Aorta (tissue), 5 donors: Measurements from ENCODE around the gene KAT2B. TPM values are rescaled to one million over a fixed set of nuclear protein-coding genes. Genes with fewer than 3 reads are reported as not detected.
A peak's percentile ranks its signal among the peaks of the same experiment; 100 is the strongest.

ENCODE experiments used
- ATAC-seq: fragments of 200-7000 bp; cut with Tn5 transposase; one replicate; pipeline ENCODE4 v1.9.1; 2022; ENCODE audit warnings: moderate library complexity; ENCODE audit not compliant: low FRiP score
- DNase-seq, 2 donors: peaks; one replicate each; pipeline ENCODE4 v3.0.0-alpha.2; 2020
- H3K27ac ChIP-seq, 2 donors: one replicate each; pipeline ENCODE4 v1.5.1; 2013; ENCODE audit warnings: low read length in 2 of 2, mild to moderate bottlenecking in 2 of 2, moderate library complexity in 2 of 2, control low read depth in 1 of 2, inconsistent platforms in 1 of 2, low read depth in 1 of 2
- H3K27me3 ChIP-seq, 2 donors: one replicate each; pipeline ENCODE4 v1.6.1; 2013; ENCODE audit warnings: control low read depth in 1 of 2, low read length in 1 of 2, mild to moderate bottlenecking in 1 of 2, moderate library complexity in 1 of 2; ENCODE audit not compliant: insufficient read depth in 2 of 2, control insufficient read depth in 1 of 2
- H3K36me3 ChIP-seq, 2 donors: one replicate each; pipeline ENCODE4 v1.6.1; 2013; ENCODE audit warnings: control low read depth in 1 of 2, low read length in 1 of 2, mild to moderate bottlenecking in 1 of 2; ENCODE audit not compliant: insufficient read depth in 2 of 2, control insufficient read depth in 1 of 2
- H3K4me1 ChIP-seq, 2 donors: one replicate each; pipeline ENCODE4 v1.6.1; 2013; ENCODE audit warnings: low read length in 2 of 2, control low read depth in 1 of 2, mild to moderate bottlenecking in 1 of 2, moderate library complexity in 1 of 2; ENCODE audit not compliant: insufficient read depth in 2 of 2, control insufficient read depth in 1 of 2
- H3K4me3 ChIP-seq, 2 donors: one replicate each; pipeline ENCODE4 v1.5.1; 2013; ENCODE audit warnings: low read length in 2 of 2, control low read depth in 1 of 2, mild to moderate bottlenecking in 1 of 2
- H3K9me3 ChIP-seq: one replicate; pipeline ENCODE4 v1.6.1; 2013; ENCODE audit warnings: mild to moderate bottlenecking, low read length; ENCODE audit not compliant: control insufficient read depth
- WGBS, 2 donors: extraction: QIAGEN DNeasy Blood & Tissue Kit; methylation state at CpG; one replicate each; pipeline ENCODE4 v1.1.7; 2013; 5-methylcytosine and 5-hydroxymethylcytosine counted together
- intact Hi-C, 2 donors: fragments of 100-400 bp; cut with DNase I; formaldehyde crosslinking; loops; one replicate each; pipeline versions ENCODE4 v1.14.2 to v1.15.0; 2022
- polyA plus RNA-seq, 2 donors: library from polyadenylated mRNA; stranded (reverse); fragments of 200-250 nt; gene quantifications; one replicate each; pipeline ENCODE4 v1.2.3, GENCODE V29; 2013
- total RNA-seq, 2 donors: library from RNA; stranded (reverse); fragmentation: NEBNext Ultra II Directional; extraction: Animal tissue kit (Norgen Biotek cat#: 25700); gene quantifications; one replicate each; pipeline ENCODE4 v1.2.1, GENCODE V29; 2021
- donor health status: healthy with polysubstance abuse.
- donor health status: Bipolar disorder and iron deficiency.
- donor health status: DM: no; HTN: no; CAD: no.
- donor health status: DM: no; HTN: no; CAD: no.
- donor health status: DM: yes; HTN: yes; CAD: no.

The KAT2B gene
- total and polyA plus RNA-seq, 4 donors: 20.6 to 54.2 (median 35.8) TPM

GRCh38 chr3:20074226-20075063 lies 34.2 kb downstream of the KAT2B start:
- ATAC-seq (no peak), DNase-seq (no peak)
- no peaks in the 10 kb centered on the region for H3K27me3 ChIP-seq
- WGBS, 2 donors: 91 to 93% methylated on average over 6 of the region's 6 CpGs
- H3K36me3 ChIP-seq: peaks cover 0 to 2% of the 10 kb centered on the region in 2 donors
- H3K9me3 ChIP-seq: no peaks in the 10 kb centered on the region
- H3K27ac ChIP-seq: no peak overlapping the region
- H3K4me1 ChIP-seq: no peaks in the 10 kb centered on the region
- intact Hi-C loops: no loop called here
- H3K4me3 ChIP-seq: no peak overlapping the region

- Histone ChIP-seq H3K4me3 (no peak overlapping the region), H3K27ac (no peak overlapping the region), H3K27me3 (no peaks in the 10 kb centered on the region), H3K9me3 (no peaks in the 10 kb centered on the region), H3K36me3 (peaks cover 0 to 2% of the 10 kb centered on the region in 2 donors), H3K4me1 (no peaks in the 10 kb centered on the region)
- 96 to 100% methylated on average over 5 of the region's 5 CpGs for WGBS, 2 donors
- DNase-seq (no peak), ATAC-seq (no peak)
- intact Hi-C loops: no loop called here
These were observed 35.0 kb downstream of the KAT2B start for GRCh38 chr3:20075197-20075596.

- Histone ChIP-seq H3K4me1 (peaks cover 3 to 5% of the 10 kb centered on the region in 2 donors), H3K27ac (no peak overlapping the region), H3K36me3 (peaks cover 0 to 2% of the 10 kb centered on the region in 2 donors), H3K27me3 (no peaks in the 10 kb centered on the region), H3K4me3 (no peak overlapping the region), H3K9me3 (no peaks in the 10 kb centered on the region)
- no peak for DNase-seq
- no peak for ATAC-seq
- intact Hi-C loops: no loop called here
- 75 to 76% methylated on average over 6 of the region's 6 CpGs for WGBS, 2 donors
These were observed 36.2 kb downstream of the KAT2B start for GRCh38 chr3:20076296-20076997.

DNA sequence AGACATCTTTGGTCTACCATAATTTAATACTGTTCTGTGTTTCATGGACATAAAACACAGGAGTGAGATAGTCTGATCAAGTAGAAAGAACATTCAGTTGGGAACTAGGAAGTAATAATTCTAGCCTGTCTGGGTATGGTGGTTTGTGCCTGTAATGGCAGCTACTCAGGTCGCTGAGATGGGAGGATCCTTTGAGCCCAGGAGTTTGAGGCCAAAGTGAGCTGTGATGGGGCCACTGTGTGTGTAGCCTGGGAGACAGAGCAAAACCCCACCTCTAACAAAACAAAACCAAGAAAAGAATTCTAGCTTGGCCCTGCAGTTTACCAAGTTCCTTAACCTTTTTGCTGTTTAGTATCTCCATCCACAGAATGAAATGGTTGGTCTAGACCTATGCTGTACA lies 36.8 kb downstream of the KAT2B start:
- H3K4me3 ChIP-seq: no peak overlapping the region
- 83 to 89% methylated on average over 1 of the region's 1 CpG for WGBS, 2 donors
- no peaks in the 10 kb centered on the region for H3K9me3 ChIP-seq
- DNase-seq (no peak), ATAC-seq (no peak)
- H3K36me3 ChIP-seq: peaks cover 0 to 2% of the 10 kb centered on the region in 2 donors
- H3K27me3 ChIP-seq: no peaks in the 10 kb centered on the region
- intact Hi-C loops: no loop called here
- H3K27ac ChIP-seq: no peak overlapping the region
- H3K4me1 ChIP-seq: peaks cover 3 to 5% of the 10 kb centered on the region in 2 donors

- no peak for ATAC-seq
- intact Hi-C loops: no loop called here
These were observed 38.0 kb downstream of the KAT2B start for GRCh38 chr3:20078194-20078714.

GRCh38 chr3:20079621-20080020 lies 39.4 kb downstream of the KAT2B start:
- no peak for ATAC-seq
- 67 to 70% methylated on average over 5 of the region's 5 CpGs for WGBS, 2 donors
- Histone ChIP-seq H3K27ac (no peak overlapping the region), H3K4me1 (peaks cover 3 to 5% of the 10 kb centered on the region in 2 donors), H3K4me3 (no peak overlapping the region), H3K27me3 (no peaks in the 10 kb centered on the region), H3K9me3 (no peaks in the 10 kb centered on the region), H3K36me3 (no peaks in the 10 kb centered on the region)
- DNase-seq: no peak
- intact Hi-C loops: no loop called here

More at GRCh38 chr3:20078194-20078714, 38.0 kb downstream of the KAT2B start:
- WGBS, 2 donors: 95 to 96% methylated on average over 9 of the region's 9 CpGs
- no peaks in the 10 kb centered on the region for H3K9me3 ChIP-seq
- no peak overlapping the region for H3K27ac ChIP-seq
- no peaks in the 10 kb centered on the region for H3K36me3 ChIP-seq
- no peak for DNase-seq
- H3K4me1 ChIP-seq: peaks cover 3 to 5% of the 10 kb centered on the region in 2 donors
- H3K4me3 ChIP-seq: no peak overlapping the region
- no peaks in the 10 kb centered on the region for H3K27me3 ChIP-seq

DNA sequence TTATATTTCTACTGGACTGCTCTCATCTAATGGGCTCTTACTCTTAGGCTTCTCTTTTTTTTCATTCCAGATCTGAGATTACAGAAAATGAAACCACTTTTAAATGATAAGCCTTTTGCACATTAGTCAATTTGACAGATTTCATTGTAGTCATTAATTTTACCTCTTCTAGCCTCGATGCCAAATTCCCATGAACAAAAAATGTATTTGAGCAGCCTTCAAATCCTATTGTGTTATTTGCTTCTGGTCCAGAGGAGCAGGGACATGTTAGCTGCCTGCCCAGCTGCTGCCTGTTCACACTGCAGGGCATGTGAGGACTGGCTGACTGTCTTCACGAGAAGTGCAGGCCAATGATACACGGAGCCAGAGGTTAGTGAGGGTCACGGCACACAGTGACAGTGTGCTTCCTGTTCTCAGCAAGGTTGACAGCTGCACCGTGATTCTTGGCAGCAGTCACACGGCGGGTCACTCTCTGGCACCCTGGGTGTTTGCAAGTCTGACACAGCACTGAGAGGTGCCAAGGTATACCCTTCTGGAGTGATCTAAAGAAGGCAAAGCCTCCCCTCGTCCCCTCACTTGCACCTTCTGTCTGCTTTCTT lies 40.8 kb downstream of the KAT2B start:
- intact Hi-C loops: no loop called here
- Histone ChIP-seq H3K4me3 (no peak overlapping the region), H3K4me1 (peaks cover 3 to 5% of the 10 kb centered on the region in 2 donors), H3K27ac (peak overlapping the region in 1 of 2 donors; percentile 54), H3K36me3 (no peaks in the 10 kb centered on the region), H3K27me3 (no peaks in the 10 kb centered on the region), H3K9me3 (no peaks in the 10 kb centered on the region)
- ATAC-seq (peak; percentile 70), DNase-seq (peak; percentile 67 to 79)
- WGBS, 2 donors: 2 to 4% methylated on average over 8 of the region's 8 CpGs

DNA sequence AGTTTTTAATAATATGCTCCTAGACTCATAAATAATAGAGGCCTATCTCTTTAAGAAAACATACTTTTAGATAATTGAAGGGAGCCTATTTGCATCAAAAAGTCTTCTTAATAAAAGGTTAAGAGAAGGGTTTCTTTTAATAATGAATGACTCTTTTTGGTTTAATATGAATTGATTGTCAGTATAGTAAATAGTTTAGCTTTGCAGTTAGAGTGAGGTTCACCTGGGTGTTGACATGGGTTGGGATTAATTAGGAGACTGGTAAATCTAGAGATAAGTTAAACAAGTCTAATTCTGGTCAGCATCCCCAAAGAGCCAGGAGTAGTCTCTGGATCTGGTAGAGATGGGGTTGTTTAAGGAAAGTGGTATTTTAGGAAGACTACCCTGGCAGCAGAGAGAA lies 43.0 kb downstream of the KAT2B start:
- no peak overlapping the region for H3K27ac ChIP-seq
- ATAC-seq (no peak), DNase-seq (no peak)
- H3K4me3 ChIP-seq: no peak overlapping the region
- H3K27me3 ChIP-seq: no peaks in the 10 kb centered on the region
- no peaks in the 10 kb centered on the region for H3K36me3 ChIP-seq
- peaks cover 3 to 5% of the 10 kb centered on the region in 2 donors for H3K4me1 ChIP-seq
- no peaks in the 10 kb centered on the region for H3K9me3 ChIP-seq
- intact Hi-C loops: no loop called here
